ENCODE measurements around the gene CRCP. TPM values are rescaled to one million over a fixed set of nuclear protein-coding genes. Genes with fewer than 3 reads are reported as not detected.
A peak's percentile ranks its signal among the peaks of the same experiment; 100 is the strongest.
"Not testable (repeated sequence)": the region's sequence is repeated elsewhere in the genome, so short reads cannot be mapped to it uniquely, and the experiment has no call there.

CRCP gene
- total RNA-seq, 4 donors from 2014 or later, result 45.9 to 61.9 (median 54.2) TPM

DNA sequence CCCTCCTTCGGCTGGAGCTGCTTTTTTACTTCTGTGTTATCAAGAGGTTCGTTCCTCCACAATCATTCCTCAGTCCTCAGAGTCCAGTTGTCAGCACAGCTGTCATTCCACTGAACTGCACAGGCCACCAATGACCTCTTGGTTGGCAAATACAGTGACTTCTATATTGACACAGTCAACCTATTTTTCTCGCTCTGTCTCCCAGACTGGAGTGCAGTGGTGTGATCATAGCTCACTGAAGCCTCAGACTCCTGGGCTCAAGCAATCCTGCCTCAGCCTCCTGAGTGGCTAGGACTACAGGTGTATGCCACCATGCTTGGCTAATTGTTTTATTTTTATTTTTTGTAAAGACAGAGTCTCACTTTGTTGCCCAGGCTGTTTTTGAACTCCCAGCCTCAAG lies 27.7 kb downstream of the CRCP start:
- peak overlapping the region in 3 of 4 donors; percentile 46 to 77 (median 65) for H3K27ac ChIP-seq (replicated peaks in 1 of 4)
- 87% methylated on average over 3 of the region's 3 CpGs for WGBS
- no peaks in the 10 kb centered on the region for H3K27me3 ChIP-seq
- no peak for DNase-seq (ENCODE audit: extremely low spot score)
- intact Hi-C loops (cut with DNase I), result loop anchor here (10.0 kb wide), 1 partner anchor 352 kb away; no protein-coding TSS in a partner anchor
- H3K36me3 ChIP-seq, result peaks cover 0 to 68% (median 42%) of the 10 kb centered on the region in 4 donors
- H3K4me1 ChIP-seq, result peaks cover 35 to 79% (median 70%) of the 10 kb centered on the region in 4 donors
- H3K4me3 ChIP-seq, result no peak overlapping the region
- H3K9me3 ChIP-seq, result no peaks in the 10 kb centered on the region
- TF ChIP-seq POLR2AphosphoS5 (IDR thresholded peaks at IDR 0.05) (no peak), CTCF (IDR thresholded peaks at IDR 0.05) (no peak), EP300 (IDR thresholded peaks at IDR 0.05) (no peak), POLR2A (IDR thresholded peaks at IDR 0.05; ENCODE audit: low read depth) (no peak)

DNA sequence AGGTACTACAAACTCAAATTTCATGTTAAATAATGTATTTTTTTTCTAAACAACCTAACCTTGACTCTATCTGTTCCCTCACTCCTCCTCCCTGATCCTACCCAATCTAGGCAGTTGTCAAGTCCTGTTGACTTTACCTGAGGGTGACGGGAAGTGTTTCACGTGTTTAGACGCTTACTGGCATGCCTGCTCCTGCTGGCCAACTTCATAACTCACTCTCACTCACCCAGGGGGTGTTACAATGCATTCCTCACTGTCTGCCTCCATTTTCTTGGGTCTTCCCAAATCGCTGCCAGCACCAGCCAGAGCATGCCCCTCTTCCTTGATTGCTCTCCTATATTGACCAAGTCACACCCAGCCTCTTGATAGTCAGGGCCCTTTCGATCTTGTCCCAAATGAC lies 28.3 kb downstream of the CRCP start:
- H3K4me1 ChIP-seq, result peaks cover 35 to 83% (median 74%) of the 10 kb centered on the region in 4 donors
- H3K27me3 ChIP-seq, result no peaks in the 10 kb centered on the region
- no peaks in the 10 kb centered on the region for H3K9me3 ChIP-seq
- H3K36me3 ChIP-seq, result peaks cover 0 to 68% (median 43%) of the 10 kb centered on the region in 4 donors
- intact Hi-C loops (cut with DNase I), result loop anchor here (10.0 kb wide), 1 partner anchor 352 kb away; no protein-coding TSS in a partner anchor
- 73% methylated on average over 5 of the region's 5 CpGs for WGBS
- TF ChIP-seq POLR2AphosphoS5 (IDR thresholded peaks at IDR 0.05) (no peak), CTCF (IDR thresholded peaks at IDR 0.05) (no peak), POLR2A (IDR thresholded peaks at IDR 0.05; ENCODE audit: low read depth) (no peak), EP300 (IDR thresholded peaks at IDR 0.05) (no peak)
- H3K27ac ChIP-seq (replicated peaks in 1 of 4), result peak overlapping the region; percentile 9 to 77 (median 29)
- H3K4me3 ChIP-seq, result no peak overlapping the region
- no peak for DNase-seq (ENCODE audit: extremely low spot score)

DNA sequence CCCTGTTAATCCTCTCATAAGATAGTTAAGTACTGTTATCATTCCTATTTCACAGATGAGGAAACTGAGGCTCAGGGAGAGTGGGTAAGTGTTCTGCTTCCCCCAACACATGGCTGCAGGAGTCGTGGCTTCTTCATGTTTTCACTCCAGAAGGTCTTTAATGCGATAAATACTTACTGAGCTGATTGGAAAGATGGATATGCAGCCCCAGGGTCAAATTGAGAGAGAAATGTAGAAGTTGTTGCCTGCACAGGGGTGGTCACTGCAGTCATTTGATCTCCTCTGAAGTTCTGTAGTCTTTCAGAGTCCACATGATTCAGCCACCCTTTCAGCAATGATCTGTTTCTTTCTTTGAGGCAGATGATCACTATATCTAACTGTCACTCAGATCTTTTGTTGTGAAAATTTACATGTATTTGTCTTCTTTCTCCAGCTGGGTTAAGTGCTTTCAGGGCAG lies 29.3 kb downstream of the CRCP start:
- TF ChIP-seq POLR2A (IDR thresholded peaks at IDR 0.05; ENCODE audit: low read depth) (no peak), EP300 (IDR thresholded peaks at IDR 0.05) (no peak), CTCF (IDR thresholded peaks at IDR 0.05) (no peak), POLR2AphosphoS5 (IDR thresholded peaks at IDR 0.05) (no peak)
- intact Hi-C loops (cut with DNase I), result loop anchor here (10.0 kb wide), 1 partner anchor 351 kb away; no protein-coding TSS in a partner anchor
- H3K27me3 ChIP-seq, result no peaks in the 10 kb centered on the region
- WGBS, result 89% methylated on average over 2 of the region's 2 CpGs
- peaks cover 0 to 68% (median 43%) of the 10 kb centered on the region in 4 donors for H3K36me3 ChIP-seq
- no peak for DNase-seq (ENCODE audit: extremely low spot score)
- H3K27ac ChIP-seq (replicated peaks in 1 of 4), result peak overlapping the region in 1 of 4 donors; percentile 9
- no peak overlapping the region for H3K4me3 ChIP-seq
- H3K4me1 ChIP-seq, result peaks cover 35 to 88% (median 77%) of the 10 kb centered on the region in 4 donors
- H3K9me3 ChIP-seq, result no peaks in the 10 kb centered on the region

GRCh38 chr7:66145400-66146104 lies 30.9 kb downstream of the CRCP start:
- intact Hi-C loops (cut with DNase I), result loop anchor here (10.0 kb wide), 1 partner anchor 349 kb away; no protein-coding TSS in a partner anchor
- no peak for DNase-seq (ENCODE audit: extremely low spot score)
- TF ChIP-seq POLR2A (IDR thresholded peaks at IDR 0.05; ENCODE audit: low read depth) (no peak), POLR2AphosphoS5 (IDR thresholded peaks at IDR 0.05) (peak in 1 of 2 donors; percentile 29)
- H3K4me1 ChIP-seq, result peaks cover 39 to 89% (median 80%) of the 10 kb centered on the region in 4 donors
- peak overlapping the region; percentile 53 to 71 (median 63) for H3K27ac ChIP-seq (replicated peaks in 1 of 4)
- no peak overlapping the region for H3K4me3 ChIP-seq
- H3K36me3 ChIP-seq, result peaks cover 0 to 68% (median 43%) of the 10 kb centered on the region in 4 donors
- H3K9me3 ChIP-seq, result no peaks in the 10 kb centered on the region
- no peaks in the 10 kb centered on the region for H3K27me3 ChIP-seq
- 74% methylated on average over 17 of the region's 17 CpGs for WGBS

- Histone ChIP-seq H3K27me3 (no peaks in the 10 kb centered on the region), H3K4me3 (no peak overlapping the region), H3K27ac (replicated peaks in 1 of 4) (peak overlapping the region; percentile 56 to 71 (median 65)), H3K9me3 (no peaks in the 10 kb centered on the region), H3K4me1 (peaks cover 39 to 89% (median 80%) of the 10 kb centered on the region in 4 donors), H3K36me3 (peaks cover 0 to 64% (median 43%) of the 10 kb centered on the region in 4 donors)
- intact Hi-C loops (cut with DNase I), result loop anchor here (10.0 kb wide), 1 partner anchor 348 kb away; no protein-coding TSS in a partner anchor
- no peak for DNase-seq (ENCODE audit: extremely low spot score)
- TF ChIP-seq EP300 (IDR thresholded peaks at IDR 0.05), result no peak
- no peak for TF ChIP-seq CTCF (IDR thresholded peaks at IDR 0.05)
- no peak for TF ChIP-seq POLR2A (IDR thresholded peaks at IDR 0.05; ENCODE audit: low read depth)
- TF ChIP-seq POLR2AphosphoS5 (IDR thresholded peaks at IDR 0.05), result no peak
- 78% methylated on average over 5 of the region's 5 CpGs for WGBS
Measured at GRCh38 chr7:66146701-66147100, 32.1 kb downstream of the CRCP start.

GRCh38 chr7:66147657-66148056 lies 33.0 kb downstream of the CRCP start:
- not testable (repeated sequence) for H3K27me3 ChIP-seq; H3K9me3 ChIP-seq; DNase-seq (ENCODE audit: extremely low spot score); H3K4me3 ChIP-seq
- Histone ChIP-seq H3K36me3 (peaks cover 0 to 63% (median 41%) of the 10 kb centered on the region in 4 donors), H3K27ac (replicated peaks in 1 of 4) (peak overlapping the region in 2 of 4 donors; percentile 31 to 70), H3K4me1 (peaks cover 44 to 89% (median 80%) of the 10 kb centered on the region in 4 donors)
- 97% methylated on average over 4 of the region's 4 CpGs for WGBS
- intact Hi-C loops (cut with DNase I), result loop anchor here (10.0 kb wide), 1 partner anchor 347 kb away; no protein-coding TSS in a partner anchor
